ENCODE data around the gene CLIC6.

The CLIC6 gene

GRCh38 chr21:34668803-34669148 lies at the start of gene CLIC6:
Gene CLIC6, plus strand, starts transcription at chr21:34668994. Its CDS starts 395 bp downstream, at chr21:34669389.
- DNase-seq = no peak

DNA sequence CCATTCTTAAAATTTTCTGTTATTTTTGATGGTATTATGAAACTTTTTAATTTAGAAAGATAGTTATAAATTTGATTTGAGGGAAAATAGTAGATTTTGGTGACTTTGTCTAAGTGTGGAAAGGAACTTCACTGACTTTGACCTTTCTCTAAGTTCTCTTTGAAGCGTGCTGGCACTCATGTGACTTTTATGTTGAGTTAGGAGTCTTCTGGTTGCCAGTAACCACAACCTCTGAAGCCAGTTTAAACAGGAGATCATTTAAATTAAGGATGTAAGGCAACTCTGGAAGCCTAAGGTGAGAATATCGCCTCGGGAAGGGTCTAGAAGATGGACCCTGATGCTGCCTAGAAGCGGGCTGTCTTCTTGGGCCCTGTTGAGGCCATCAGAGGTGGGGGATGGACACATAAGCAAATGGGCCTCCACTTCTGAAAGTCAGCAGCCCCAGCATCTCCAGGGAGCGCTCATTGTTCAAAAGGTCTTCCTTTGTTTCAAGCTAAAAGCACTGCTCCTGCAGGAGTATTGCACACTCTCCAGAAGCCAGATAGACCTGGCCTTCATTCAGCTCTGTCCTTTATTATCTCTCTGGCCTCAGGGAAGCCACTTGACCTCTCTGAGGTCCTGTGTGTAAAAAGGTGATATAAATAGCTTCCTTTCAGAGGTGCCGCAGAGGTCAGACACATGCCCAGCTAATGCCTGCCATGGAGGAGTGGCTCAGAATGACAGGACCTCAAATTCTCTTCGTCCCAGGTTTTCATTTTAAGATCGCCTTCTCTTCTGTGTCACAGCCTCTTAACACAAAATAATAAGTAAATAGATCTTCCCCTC lies 48.7 kb upstream of the CLIC6 start:
- DNase-seq = no peak

DNA sequence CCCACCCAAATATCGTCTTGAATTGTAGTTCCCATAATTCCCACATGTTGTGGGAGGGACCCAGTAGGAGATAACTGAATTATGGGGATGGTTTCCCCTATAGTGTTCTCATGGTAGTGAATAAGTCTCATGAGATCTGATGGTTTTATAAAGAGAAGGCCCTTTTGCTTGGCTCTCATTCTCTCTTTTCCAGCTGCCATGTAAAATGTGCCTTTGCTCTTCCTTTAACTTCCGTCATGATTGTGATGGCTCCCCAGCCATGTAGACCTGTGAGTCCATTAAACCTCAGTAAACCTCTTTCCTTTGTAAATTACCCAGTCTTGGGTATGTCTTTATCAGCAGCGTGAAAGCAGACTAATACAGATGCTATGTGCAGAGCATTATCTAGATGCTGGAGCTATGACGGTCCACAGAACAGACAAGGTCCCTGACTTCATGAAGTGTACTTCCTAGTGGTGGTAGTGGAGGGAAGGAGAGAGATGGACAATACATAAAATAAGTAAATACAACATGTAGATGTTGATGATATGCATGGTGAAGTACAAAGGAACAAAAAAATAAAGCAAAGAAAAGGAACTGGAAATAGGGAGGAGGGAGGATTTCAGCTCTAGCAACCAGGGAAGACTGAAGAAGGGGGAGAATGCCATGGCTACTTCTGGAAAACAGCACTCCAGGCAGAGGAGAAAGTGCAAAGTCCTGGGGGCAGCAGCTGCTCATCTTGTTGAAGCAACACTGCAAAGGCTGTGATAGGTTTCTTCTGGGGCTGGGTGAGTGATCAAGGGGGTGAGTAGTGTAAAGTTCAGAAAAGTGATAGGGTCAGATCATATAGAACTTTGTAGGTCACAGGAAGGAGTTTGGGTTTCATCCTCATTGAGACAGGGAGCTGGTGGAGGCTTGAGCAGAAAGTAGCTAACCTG lies 47.1 kb upstream of the CLIC6 start:
- DNase-seq = no peak

GRCh38 chr21:34623516-34623915 lies 45.3 kb upstream of the CLIC6 start:
- DNase-seq = no peak

- DNase-seq = no peak
These were observed 43.7 kb upstream of the CLIC6 start for GRCh38 chr21:34625030-34625593.

GRCh38 chr21:34626131-34626530 lies 42.7 kb upstream of the CLIC6 start:
- DNase-seq = no peak

GRCh38 chr21:34630536-34631143 lies 38.2 kb upstream of the CLIC6 start:
- DNase-seq = no peak

GRCh38 chr21:34632498-34632897 lies 36.3 kb upstream of the CLIC6 start:
- DNase-seq = no peak

DNA sequence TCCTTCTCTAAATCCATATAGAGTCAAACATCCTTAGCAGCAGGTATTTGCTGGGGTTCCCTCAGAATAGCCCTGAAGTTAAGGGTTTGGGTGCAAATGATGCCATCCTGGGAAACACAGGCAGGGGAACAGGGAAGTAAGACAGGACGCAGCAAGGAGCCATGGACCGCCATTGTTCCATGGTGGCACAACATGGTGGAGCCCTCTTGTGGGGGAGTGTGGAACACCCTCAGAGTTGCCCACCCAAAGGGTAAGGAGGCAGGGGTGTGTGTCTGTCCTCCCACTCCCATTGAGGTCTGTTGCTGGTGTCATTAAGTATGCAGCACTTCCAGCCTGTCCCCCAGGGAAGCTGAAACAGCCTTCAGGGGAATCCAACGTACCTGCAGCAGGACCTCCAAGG lies 33.5 kb upstream of the CLIC6 start:
- DNase-seq = peak; percentile 37

GRCh38 chr21:34636961-34637360 lies 31.8 kb upstream of the CLIC6 start:
- no peak for DNase-seq

DNA sequence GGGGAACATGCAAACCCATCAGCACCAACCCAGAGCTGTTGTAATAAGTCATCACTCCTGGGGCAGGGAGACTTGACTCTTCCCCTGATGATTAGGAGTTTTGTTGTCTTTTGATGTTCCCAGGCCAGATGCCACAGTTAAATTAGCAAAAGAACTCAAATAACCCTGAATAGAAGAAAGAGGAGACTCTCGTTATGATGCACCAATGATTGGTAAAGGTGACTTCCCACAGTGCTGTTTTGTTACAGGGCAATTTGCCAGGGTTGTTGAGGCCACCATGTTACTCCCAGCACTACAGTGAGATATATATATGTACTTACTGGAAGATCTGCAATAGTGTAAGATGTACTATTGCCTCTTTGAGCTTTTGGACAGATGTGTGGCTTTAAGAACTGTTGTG lies 29.5 kb upstream of the CLIC6 start:
- no peak for DNase-seq

- peak; percentile 39 to 51 for DNase-seq
These were observed 28.7 kb upstream of the CLIC6 start for GRCh38 chr21:34639882-34640788.

DNA sequence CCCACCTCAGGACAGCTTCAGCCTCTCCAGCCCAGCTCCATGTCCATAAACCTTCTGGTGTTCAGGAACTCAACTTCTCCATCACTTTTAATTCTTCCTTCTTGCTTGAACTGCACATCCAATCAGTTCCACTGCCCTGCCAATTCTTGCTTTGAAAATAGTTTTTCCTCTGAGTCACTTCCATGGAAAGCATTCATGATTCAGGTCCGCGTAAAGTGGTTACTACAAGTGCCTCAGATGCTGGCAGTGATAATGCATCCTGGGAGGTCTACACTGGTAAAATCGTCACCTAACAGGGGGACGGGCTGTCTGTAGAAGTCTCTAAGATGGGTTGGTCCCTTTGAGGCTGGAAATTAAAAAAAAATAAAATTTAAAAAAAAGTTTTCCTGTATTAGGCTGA lies 27.9 kb upstream of the CLIC6 start:
- peak; percentile 8 to 24 for DNase-seq

- DNase-seq = no peak
These were observed 26.4 kb upstream of the CLIC6 start for GRCh38 chr21:34642211-34643075.

- DNase-seq = no peak
These were observed 24.0 kb upstream of the CLIC6 start for GRCh38 chr21:34644825-34645224.

GRCh38 chr21:34647555-34647954 lies 21.2 kb upstream of the CLIC6 start:
- DNase-seq = no peak

DNA sequence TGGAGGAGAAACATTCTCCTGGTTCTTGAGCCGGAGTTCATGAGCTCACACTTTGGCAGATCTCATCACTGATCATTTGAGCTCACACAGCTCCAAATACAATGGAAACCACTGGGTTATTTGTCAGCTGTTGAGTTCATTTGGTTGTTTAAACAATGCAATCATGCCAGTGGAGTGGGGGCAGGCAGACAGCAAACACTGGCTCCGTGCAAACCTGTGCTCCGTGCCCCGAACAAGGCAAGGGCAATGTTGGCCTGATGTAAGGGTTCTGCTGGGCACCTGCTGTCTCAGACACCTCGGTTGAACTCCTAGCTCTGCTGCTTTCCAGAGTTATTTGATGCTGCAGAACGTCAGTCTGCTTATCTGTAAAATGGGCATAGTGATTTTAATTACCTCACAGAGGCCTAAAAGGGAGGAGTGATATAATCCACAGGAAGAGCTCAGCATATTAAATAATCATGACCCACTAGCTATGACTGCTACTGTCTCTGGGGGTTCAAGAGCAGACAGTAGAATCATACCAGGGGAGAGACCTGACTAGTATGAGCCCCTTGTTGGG lies 20.0 kb upstream of the CLIC6 start:
- DNase-seq = no peak

GRCh38 chr21:34649400-34649799 lies 19.4 kb upstream of the CLIC6 start:
- no peak for DNase-seq

DNA sequence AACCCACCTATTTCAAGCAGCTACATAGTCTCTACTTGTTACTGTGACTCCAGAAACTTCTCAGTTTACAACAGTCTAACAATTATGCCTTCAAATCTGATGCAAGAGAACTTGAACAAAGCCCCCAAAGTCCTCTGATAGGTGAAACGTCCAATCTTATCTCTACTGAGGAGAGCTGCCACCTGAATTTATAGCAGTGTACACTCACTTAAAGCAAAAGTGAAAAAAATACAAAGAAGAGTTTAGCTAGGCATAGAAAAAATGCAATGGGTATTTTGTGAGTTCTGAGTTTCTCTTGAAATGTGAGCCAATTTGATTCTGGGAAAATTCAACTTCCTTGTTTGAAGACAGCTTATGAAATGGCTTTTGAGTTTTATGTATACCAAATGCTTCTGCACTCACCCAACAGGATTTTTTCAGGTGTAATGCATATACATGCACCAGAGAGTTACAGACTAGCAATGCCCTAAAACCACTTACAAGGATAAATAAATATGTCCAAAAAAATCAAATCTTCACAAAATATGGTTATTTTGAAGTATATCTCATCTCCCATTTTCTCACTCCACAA lies 17.8 kb upstream of the CLIC6 start:
- no peak for DNase-seq

DNA sequence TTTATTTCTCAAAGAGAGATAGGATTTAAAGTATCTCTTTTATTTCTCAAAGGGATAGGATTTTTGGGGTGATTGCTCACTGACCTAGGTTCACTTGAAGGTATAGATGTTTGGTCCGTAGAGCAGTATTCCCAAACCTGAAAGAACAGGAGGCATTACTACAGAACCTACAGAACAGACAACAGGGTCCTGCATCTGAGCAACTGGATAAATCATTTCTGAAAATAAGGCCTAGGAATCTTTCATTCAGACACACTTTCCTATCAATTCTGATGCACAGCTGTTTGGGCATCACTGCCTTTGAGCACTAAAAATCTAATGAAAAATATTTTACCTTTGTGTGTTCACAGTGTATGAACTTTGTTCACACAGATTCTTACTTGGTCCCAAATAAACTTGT lies 17.2 kb upstream of the CLIC6 start:
- no peak for DNase-seq
